Measurements from ENCODE around the gene CHRM1. TPM values are rescaled to one million over a fixed set of nuclear protein-coding genes. Genes with fewer than 3 reads are reported as not detected.
A peak's percentile ranks its signal among the peaks of the same experiment; 100 is the strongest.

CHRM1 gene
- total and polyA plus RNA-seq, 3 experiments from 2014 or later = not detected

DNA sequence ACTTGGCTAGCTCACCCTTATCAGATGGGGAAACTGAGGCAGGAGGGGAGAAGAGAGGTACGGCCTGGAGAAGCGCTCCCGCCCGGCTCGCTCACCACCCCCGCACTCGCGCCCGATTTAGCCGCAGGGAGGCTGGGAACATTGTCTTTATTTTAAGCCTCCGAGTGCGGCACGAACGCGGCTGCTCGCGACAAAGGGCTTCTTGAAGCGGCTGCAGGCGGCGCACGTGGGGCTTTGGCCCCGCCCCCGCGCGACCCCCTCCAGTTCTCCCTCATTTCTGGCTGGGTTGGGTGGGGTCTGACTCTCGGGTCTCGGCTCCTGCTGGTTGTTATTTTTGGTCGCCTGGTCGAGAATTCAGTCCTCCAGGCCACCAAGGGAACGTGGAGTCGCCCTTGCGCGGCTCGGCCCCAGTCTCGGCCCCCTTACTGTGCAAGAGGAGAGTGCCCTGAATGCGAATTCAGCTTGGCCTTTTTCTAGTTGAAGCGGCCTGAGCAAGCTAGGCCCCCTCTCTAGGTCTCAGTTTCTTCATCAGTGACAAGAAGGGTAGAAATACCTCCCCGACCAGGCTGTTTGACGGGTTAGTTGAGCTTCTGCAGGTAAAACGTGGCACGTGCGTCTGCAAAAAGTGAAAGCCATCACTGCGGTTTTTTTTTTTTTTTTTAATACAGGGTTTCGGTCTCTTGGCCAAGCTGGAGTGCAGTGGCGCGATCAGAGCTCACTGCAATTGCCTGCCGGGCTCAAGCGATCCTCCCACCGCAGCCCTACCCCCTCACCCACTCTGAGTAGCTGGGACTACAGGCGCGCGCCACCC is 2.6 kb upstream of the CHRM1 start:
- Mint-ChIP-seq H3K4me3 (peak overlapping the region; percentile 75 to 83 (median 77)), H3K27me3 (peaks cover 56 to 78% of the 10 kb centered on the region in 2 donors)
- H3K27me3 ChIP-seq (ENCODE audit: insufficient read depth, low read length, poor library complexity, severe bottlenecking) = peaks cover 39% of the 10 kb centered on the region

DNA sequence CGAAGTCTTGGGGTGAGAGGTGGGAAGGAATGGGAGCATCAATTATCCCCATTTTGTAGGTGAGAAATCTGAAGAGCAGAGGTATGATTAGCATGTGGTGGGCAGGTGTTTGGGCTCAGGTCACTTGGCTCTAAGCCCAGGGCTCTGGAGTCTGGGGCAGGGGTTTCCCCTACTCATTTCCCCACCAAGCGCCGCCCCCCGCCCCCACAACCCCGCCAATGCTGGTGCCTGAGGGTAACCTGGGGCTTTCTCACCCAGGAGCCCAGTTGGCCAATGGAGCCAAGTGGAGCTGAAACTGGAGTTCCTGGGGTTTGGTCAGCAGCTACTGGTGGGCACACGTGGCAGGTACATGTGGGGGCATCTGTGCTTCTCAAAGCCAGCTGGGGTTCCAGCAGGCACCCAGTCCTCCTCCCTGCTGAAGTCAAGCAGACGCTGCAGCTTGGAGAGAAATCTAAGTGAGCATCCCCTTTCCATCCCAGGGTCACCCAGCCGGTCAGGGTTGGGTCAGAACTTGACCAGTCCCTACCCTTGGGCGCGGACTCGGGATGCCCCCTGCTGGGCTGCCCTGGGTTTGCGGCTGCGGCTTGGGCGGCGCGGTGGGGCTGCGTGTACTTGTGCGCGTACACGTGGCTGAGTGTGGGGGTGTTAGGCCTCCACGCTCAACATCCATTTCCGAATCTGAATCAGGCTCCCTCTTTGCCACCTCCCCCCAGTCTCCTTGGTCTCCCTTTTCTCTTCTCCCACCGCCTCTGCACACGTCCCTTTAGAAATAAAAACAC is 1.7 kb upstream of the CHRM1 start:
- Mint-ChIP-seq H3K27me3 (peaks cover 46 to 73% of the 10 kb centered on the region in 2 donors), H3K4me1 (peaks cover 24 to 44% (median 33%) of the 10 kb centered on the region in 3 donors), H3K4me3 (peak overlapping the region; percentile 7 to 86 (median 75)), H3K36me3 (peaks cover 0 to 2% (median 0%) of the 10 kb centered on the region in 3 donors), H3K27ac (peak overlapping the region in 2 of 8 donors; percentile 65 to 81), H3K9me3 (no peaks in the 10 kb centered on the region)
- H3K4me1 ChIP-seq (ENCODE audit: insufficient read depth, low read length) = peaks cover 20% of the 10 kb centered on the region
- ChIA-PET CTCF (interaction anchor here (5.0 kb wide), 1 partner anchor 17 kb away, joined by 23 read pairs; no protein-coding TSS in a partner anchor), POLR2A (interaction anchor here (0.6 kb wide), 1 partner anchor 53 kb away, joined by 5 read pairs; no protein-coding TSS in a partner anchor)
- peaks cover 38% of the 10 kb centered on the region for H3K27me3 ChIP-seq (ENCODE audit: insufficient read depth, low read length, poor library complexity, severe bottlenecking)
- no peaks in the 10 kb centered on the region for H3K36me3 ChIP-seq (ENCODE audit: insufficient read depth, low read length)
- H3K9me3 ChIP-seq (ENCODE audit: low read length) = no peaks in the 10 kb centered on the region
- DNase-seq = no peak
- H3K4me3 ChIP-seq (ENCODE audit: low read length) = no peak overlapping the region
- no peak overlapping the region for H3K27ac ChIP-seq (ENCODE audit: low read depth, low read length)

More for the DNA sequence above, 2.6 kb upstream of the CHRM1 start:
- no peak overlapping the region for H3K27ac ChIP-seq (ENCODE audit: low read depth, low read length)
- H3K36me3 ChIP-seq (ENCODE audit: insufficient read depth, low read length) = no peaks in the 10 kb centered on the region
- peak in 2 of 5 donors; percentile 26 to 43 for DNase-seq
- CTCF ChIA-PET = interaction anchor here (0.6 to 5.0 kb wide), 2 partner anchors 18 to 1414 kb away, joined by 3 to 23 read pairs; no protein-coding TSS in a partner anchor
- Mint-ChIP-seq H3K36me3 (peaks cover 0 to 2% (median 0%) of the 10 kb centered on the region in 3 donors), H3K27ac (peak overlapping the region in 2 of 8 donors; percentile 47 to 63), H3K9me3 (no peaks in the 10 kb centered on the region), H3K4me1 (peaks cover 24 to 44% (median 33%) of the 10 kb centered on the region in 3 donors)
- peaks cover 20% of the 10 kb centered on the region for H3K4me1 ChIP-seq (ENCODE audit: insufficient read depth, low read length)
- POLR2A ChIA-PET = interaction anchor here (0.6 to 0.8 kb wide), 3 partner anchors 14 to 251 kb away, joined by 3 to 8 read pairs (median 4); no protein-coding TSS in a partner anchor
- H3K4me3 ChIP-seq (ENCODE audit: low read length) = peak overlapping the region; percentile 39
- H3K9me3 ChIP-seq (ENCODE audit: low read length) = no peaks in the 10 kb centered on the region

DNA sequence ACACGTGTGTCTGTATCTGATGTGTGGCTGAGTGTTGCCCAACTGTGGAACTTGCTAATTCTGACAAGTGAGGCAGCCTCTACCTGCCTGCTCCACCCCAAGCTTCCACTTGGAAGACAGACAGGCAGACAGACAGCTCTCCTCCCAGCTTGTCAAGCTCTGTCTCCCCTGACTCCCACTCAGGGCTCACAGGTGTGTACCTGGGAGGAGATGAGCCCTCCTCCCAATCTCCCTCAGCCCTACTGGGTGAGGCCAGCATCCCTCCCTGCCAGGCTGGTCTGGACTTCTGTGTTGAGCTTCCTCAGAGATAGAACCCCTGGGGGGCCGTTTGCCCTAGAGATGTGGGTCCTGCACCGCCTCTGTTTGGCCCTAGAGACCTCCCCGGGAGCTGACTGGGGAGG is 1.0 kb upstream of the CHRM1 start:
- no peak overlapping the region for H3K27ac ChIP-seq (ENCODE audit: low read depth, low read length)
- H3K4me1 ChIP-seq (ENCODE audit: insufficient read depth, low read length) = peaks cover 20% of the 10 kb centered on the region
- H3K4me1 Mint-ChIP-seq = peaks cover 24 to 39% (median 28%) of the 10 kb centered on the region in 3 donors
- POLR2A ChIA-PET = no interaction called here
- no peak for DNase-seq
- H3K4me3 ChIP-seq (ENCODE audit: low read length) = no peak overlapping the region
- no peaks in the 10 kb centered on the region for H3K9me3 Mint-ChIP-seq
- H3K27ac Mint-ChIP-seq = peak overlapping the region in 2 of 8 donors; percentile 65 to 81
- CTCF ChIA-PET = interaction anchor here (5.0 kb wide), 1 partner anchor 16 kb away, joined by 23 read pairs; no protein-coding TSS in a partner anchor
- peak overlapping the region; percentile 7 to 77 (median 70) for H3K4me3 Mint-ChIP-seq
- H3K36me3 Mint-ChIP-seq = peaks cover 0 to 2% (median 0%) of the 10 kb centered on the region in 3 donors
- peaks cover 40 to 67% of the 10 kb centered on the region in 2 donors for H3K27me3 Mint-ChIP-seq
- no peaks in the 10 kb centered on the region for H3K36me3 ChIP-seq (ENCODE audit: insufficient read depth, low read length)
- H3K9me3 ChIP-seq (ENCODE audit: low read length) = no peaks in the 10 kb centered on the region
- H3K27me3 ChIP-seq (ENCODE audit: insufficient read depth, low read length, poor library complexity, severe bottlenecking) = peaks cover 31% of the 10 kb centered on the region

DNA sequence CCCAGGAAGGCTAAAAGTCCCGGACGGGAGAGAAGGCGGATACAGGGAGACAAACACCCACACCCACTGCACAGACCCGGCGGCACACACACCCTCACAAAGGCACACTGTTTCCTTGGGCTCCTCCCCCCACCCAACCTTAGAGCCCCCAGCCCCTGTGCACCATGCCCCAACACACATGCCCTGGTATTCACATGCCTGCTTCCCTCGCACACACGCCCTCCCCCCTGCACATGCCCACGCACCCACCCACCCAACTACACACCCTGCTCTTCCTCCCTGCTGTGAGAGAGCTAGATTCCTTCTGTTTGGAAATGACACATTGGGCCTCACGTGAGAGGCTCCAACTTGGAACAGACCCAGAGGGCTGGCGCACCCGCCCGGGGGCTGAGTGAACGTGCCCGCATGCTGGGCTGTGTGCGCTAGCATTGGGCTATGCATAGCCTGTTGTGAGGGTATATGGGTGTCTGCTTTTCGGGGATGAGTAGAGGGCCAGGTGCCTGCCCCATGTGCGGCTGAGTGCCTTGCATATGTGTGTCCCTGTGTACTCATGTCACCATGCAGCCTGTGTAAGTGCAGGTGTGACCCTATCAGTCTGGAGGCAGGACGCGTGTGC is 518 bp upstream of the CHRM1 start:
- H3K27me3 Mint-ChIP-seq = peaks cover 40 to 63% of the 10 kb centered on the region in 2 donors

DNA sequence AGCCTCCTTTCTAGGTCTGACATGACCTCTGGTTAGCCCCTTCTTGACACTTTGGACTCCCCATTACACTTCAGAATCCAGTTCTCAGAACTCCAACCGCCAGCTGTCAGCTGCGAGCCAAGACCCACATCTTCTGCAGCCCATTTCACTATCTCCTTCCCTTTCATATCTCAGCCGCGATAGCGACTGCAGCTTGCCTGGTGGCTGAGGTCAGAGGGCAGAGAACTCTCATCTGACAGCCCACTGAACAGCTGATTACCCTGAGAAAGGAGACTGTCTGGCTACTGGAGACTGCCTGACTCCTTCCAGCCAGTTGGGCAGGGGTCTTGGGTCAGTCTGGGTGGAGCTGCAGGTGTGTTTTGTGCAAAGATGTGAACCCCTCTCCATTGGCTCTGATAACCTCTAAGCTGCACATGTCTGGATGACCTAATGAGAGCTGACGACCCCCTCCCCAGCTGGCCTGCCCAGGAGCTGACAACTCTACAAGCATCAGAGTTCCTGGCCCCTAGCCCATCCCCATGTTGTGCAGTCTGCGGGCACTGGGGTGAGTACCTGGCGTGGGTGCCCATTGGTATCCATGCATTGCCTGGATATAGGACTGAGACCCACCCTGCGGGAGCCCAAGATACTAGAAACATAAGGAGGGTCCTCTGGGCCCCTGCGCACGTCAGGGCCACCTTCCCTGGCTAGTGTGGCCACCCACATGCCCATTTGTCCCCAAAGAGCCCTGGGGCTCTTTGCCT is 1.1 kb downstream of the CHRM1 start:
- H3K27ac Mint-ChIP-seq = no peak overlapping the region
- H3K36me3 Mint-ChIP-seq = peaks cover 0 to 2% (median 0%) of the 10 kb centered on the region in 3 donors
- H3K27me3 Mint-ChIP-seq = peaks cover 28 to 51% of the 10 kb centered on the region in 2 donors
- no peaks in the 10 kb centered on the region for H3K36me3 ChIP-seq (ENCODE audit: insufficient read depth, low read length)
- no peak for DNase-seq
- no peak overlapping the region for H3K27ac ChIP-seq (ENCODE audit: low read depth, low read length)
- no peaks in the 10 kb centered on the region for H3K9me3 ChIP-seq (ENCODE audit: low read length)
- peaks cover 7% of the 10 kb centered on the region for H3K4me1 ChIP-seq (ENCODE audit: insufficient read depth, low read length)
- peaks cover 11 to 20% (median 19%) of the 10 kb centered on the region in 3 donors for H3K4me1 Mint-ChIP-seq
- POLR2A ChIA-PET = no interaction called here
- no peaks in the 10 kb centered on the region for H3K9me3 Mint-ChIP-seq
- H3K4me3 ChIP-seq (ENCODE audit: low read length) = no peak overlapping the region
- H3K27me3 ChIP-seq (ENCODE audit: insufficient read depth, low read length, poor library complexity, severe bottlenecking) = peaks cover 11% of the 10 kb centered on the region
- H3K4me3 Mint-ChIP-seq = no peak overlapping the region
- CTCF ChIA-PET = interaction anchor here (6.4 kb wide), 1 partner anchor 14 kb away, joined by 29 read pairs; no protein-coding TSS in a partner anchor

More for the DNA sequence above, 518 bp upstream of the CHRM1 start:
- H3K27ac ChIP-seq (ENCODE audit: low read depth, low read length) = no peak overlapping the region
- no peak overlapping the region for H3K4me3 Mint-ChIP-seq
- peaks cover 27% of the 10 kb centered on the region for H3K27me3 ChIP-seq (ENCODE audit: insufficient read depth, low read length, poor library complexity, severe bottlenecking)
- no peaks in the 10 kb centered on the region for H3K9me3 Mint-ChIP-seq
- H3K4me3 ChIP-seq (ENCODE audit: low read length) = no peak overlapping the region
- POLR2A ChIA-PET = no interaction called here
- CTCF ChIA-PET = interaction anchor here (5.0 to 6.4 kb wide), 2 partner anchors 15 kb away, joined by 23 to 29 read pairs; no protein-coding TSS in a partner anchor
- no peaks in the 10 kb centered on the region for H3K36me3 ChIP-seq (ENCODE audit: insufficient read depth, low read length)
- H3K36me3 Mint-ChIP-seq = peaks cover 0 to 2% (median 0%) of the 10 kb centered on the region in 3 donors
- H3K9me3 ChIP-seq (ENCODE audit: low read length) = no peaks in the 10 kb centered on the region
- no peak for DNase-seq
- no peak overlapping the region for H3K27ac Mint-ChIP-seq
- H3K4me1 ChIP-seq (ENCODE audit: insufficient read depth, low read length) = peaks cover 20% of the 10 kb centered on the region
- peaks cover 21 to 35% (median 28%) of the 10 kb centered on the region in 3 donors for H3K4me1 Mint-ChIP-seq

DNA sequence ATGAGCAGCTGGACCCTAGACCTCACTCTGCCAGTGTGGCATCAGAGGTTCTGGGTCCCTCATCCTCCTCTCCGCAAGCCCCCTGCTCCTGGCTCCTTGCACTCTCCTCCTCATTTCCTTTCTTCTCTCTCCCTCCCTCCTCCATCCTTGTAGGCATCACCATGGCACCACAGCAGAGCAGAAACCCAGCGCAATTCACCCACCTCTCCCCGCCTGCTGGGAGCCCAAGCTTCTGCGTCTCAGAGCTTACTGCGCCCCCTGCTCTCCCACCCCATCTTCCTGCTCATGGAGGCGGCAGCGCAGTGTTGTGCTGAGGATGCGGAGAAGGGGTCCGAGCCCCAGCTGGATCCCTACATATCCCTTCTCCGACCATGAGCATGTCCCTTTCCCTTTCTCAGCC is 1.7 kb downstream of the CHRM1 start:
- Mint-ChIP-seq H3K4me1 (peaks cover 11 to 19% (median 19%) of the 10 kb centered on the region in 3 donors), H3K27me3 (peaks cover 26 to 50% of the 10 kb centered on the region in 2 donors), H3K27ac (no peak overlapping the region), H3K9me3 (no peaks in the 10 kb centered on the region), H3K36me3 (peaks cover 0 to 2% (median 0%) of the 10 kb centered on the region in 3 donors), H3K4me3 (no peak overlapping the region)
- Histone ChIP-seq H3K27ac (ENCODE audit: low read depth, low read length) (no peak overlapping the region), H3K36me3 (ENCODE audit: insufficient read depth, low read length) (no peaks in the 10 kb centered on the region), H3K4me3 (ENCODE audit: low read length) (no peak overlapping the region), H3K9me3 (ENCODE audit: low read length) (no peaks in the 10 kb centered on the region), H3K27me3 (ENCODE audit: insufficient read depth, low read length, poor library complexity, severe bottlenecking) (peaks cover 10% of the 10 kb centered on the region), H3K4me1 (ENCODE audit: insufficient read depth, low read length) (peaks cover 7% of the 10 kb centered on the region)
- DNase-seq = no peak
- ChIA-PET POLR2A (no interaction called here), CTCF (interaction anchor here (6.4 kb wide), 1 partner anchor 13 kb away, joined by 29 read pairs; no protein-coding TSS in a partner anchor)

DNA sequence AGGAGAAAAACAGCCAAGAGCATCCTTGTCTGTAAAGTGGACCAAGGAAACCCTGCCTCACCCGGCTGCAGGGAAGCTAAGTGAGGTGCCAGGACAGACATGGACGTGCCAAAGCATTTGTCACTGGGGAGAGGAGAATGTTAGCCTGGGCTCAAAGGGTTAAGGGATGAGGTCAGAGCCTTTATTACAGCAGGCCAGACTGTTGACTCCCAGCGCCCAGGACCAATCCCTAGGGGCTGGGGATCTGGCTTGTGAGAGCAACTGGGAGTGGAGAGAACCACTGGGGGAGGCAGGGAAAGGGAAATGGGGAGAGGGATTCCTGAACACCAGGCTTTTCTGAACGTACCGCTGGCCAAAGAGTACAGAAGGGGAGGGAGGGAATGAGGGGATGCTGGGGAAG is 2.6 kb downstream of the CHRM1 start:
- no peak for DNase-seq
- peaks cover 2% of the 10 kb centered on the region for H3K4me1 ChIP-seq (ENCODE audit: insufficient read depth, low read length)
- ChIA-PET CTCF (interaction anchor here (6.4 kb wide), 1 partner anchor 12 kb away, joined by 29 read pairs; no protein-coding TSS in a partner anchor), POLR2A (no interaction called here)
- H3K27me3 ChIP-seq (ENCODE audit: insufficient read depth, low read length, poor library complexity, severe bottlenecking) = peaks cover 5% of the 10 kb centered on the region
- Mint-ChIP-seq H3K4me3 (no peak overlapping the region), H3K36me3 (peaks cover 0 to 2% (median 0%) of the 10 kb centered on the region in 3 donors), H3K4me1 (peaks cover 5 to 10% (median 10%) of the 10 kb centered on the region in 3 donors), H3K27me3 (peaks cover 19 to 41% of the 10 kb centered on the region in 2 donors), H3K9me3 (no peaks in the 10 kb centered on the region), H3K27ac (no peak overlapping the region)
- H3K36me3 ChIP-seq (ENCODE audit: insufficient read depth, low read length) = no peaks in the 10 kb centered on the region
- no peak overlapping the region for H3K4me3 ChIP-seq (ENCODE audit: low read length)
- H3K27ac ChIP-seq (ENCODE audit: low read depth, low read length) = no peak overlapping the region
- H3K9me3 ChIP-seq (ENCODE audit: low read length) = no peaks in the 10 kb centered on the region
